ENCODE data around the gene PSORS1C1.

DNA sequence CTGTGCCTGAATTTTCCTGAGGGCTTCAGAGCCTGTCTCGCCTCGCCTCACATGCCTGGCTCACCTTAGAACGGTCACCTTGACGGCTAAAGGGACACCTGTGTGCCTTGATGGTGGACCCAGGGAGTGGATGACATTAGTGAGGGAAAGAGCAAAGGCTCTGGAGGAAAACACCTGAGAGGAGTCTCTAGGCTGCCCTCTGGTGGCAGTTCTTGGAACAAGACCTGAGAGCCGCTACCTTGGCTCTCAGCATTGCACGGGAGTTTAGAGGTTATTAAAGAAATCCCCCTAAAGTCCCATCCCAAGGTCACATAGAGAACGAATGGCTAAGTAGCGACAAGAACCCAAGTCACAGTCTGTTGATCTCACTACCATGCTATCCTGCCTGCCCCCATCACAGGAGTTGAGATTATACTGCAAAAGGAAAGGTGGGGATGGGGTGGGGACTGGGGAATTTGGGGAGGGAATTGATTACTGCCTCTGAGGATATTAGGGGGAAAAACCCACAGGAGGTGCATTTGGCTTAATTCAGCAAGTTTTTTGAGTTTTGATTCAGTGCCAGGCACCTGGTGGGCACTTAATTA, 13.6 kb downstream of the PSORS1C1 start:
- TF ChIP-seq, protein P1, sequence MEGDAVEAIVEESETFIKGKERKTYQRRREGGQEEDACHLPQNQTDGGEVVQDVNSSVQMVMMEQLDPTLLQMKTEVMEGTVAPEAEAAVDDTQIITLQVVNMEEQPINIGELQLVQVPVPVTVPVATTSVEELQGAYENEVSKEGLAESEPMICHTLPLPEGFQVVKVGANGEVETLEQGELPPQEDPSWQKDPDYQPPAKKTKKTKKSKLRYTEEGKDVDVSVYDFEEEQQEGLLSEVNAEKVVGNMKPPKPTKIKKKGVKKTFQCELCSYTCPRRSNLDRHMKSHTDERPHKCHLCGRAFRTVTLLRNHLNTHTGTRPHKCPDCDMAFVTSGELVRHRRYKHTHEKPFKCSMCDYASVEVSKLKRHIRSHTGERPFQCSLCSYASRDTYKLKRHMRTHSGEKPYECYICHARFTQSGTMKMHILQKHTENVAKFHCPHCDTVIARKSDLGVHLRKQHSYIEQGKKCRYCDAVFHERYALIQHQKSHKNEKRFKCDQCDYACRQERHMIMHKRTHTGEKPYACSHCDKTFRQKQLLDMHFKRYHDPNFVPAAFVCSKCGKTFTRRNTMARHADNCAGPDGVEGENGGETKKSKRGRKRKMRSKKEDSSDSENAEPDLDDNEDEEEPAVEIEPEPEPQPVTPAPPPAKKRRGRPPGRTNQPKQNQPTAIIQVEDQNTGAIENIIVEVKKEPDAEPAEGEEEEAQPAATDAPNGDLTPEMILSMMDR (IDR thresholded peaks at IDR 0.05; ENCODE audit: poor library complexity): peak; percentile 81
- TF ChIP-seq EZH2phosphoT487 (IDR thresholded peaks at IDR 0.05; ENCODE audit: low read depth, severe bottlenecking, unreplicated experiment) (no peak), EZH2 (IDR thresholded peaks at IDR 0.05; ENCODE audit: borderline replicate concordance) (no peak)
